Activated CD8-positive, alpha-beta memory T cell treated with anti-CD3 and anti-CD28 coated beads, Interleukin-2, amount 10 ng/mL, durations not matched to agents 7 days and 5 days (primary cell): ENCODE measurements around the gene DCLK1. TPM values are rescaled to one million over a fixed set of nuclear protein-coding genes. Genes with fewer than 3 reads are reported as not detected.

Source experiments
- ATAC-seq: fragments of 150-1000 bp; cut with Tn5 transposase; one replicate; pipeline ENCODE4 v1.10.0; 2021; ENCODE audit warnings: moderate library complexity
- CTCF ChIA-PET: fragments of 350-600 bp; sonication (Branson Sonifier 250); formaldehyde crosslinking; loops from one replicate; lab custom pipeline; 2021; ENCODE audit warnings: antibody characterized with exemption; lab: Charles Lee
- DNase-seq: peaks from one replicate; pipeline ENCODE4 v3.0.0-alpha.2; 2020
- H3K27ac Mint-ChIP-seq: one replicate; pipeline ENCODE4 v1.8.0; 2021; ENCODE audit warnings: mild to moderate bottlenecking, mixed read lengths
- H3K27me3 Mint-ChIP-seq: one replicate; pipeline ENCODE4 v1.8.0; 2021; ENCODE audit warnings: mixed read lengths
- H3K36me3 Mint-ChIP-seq: one replicate; pipeline ENCODE4 v1.8.0; 2021; ENCODE audit warnings: mild to moderate bottlenecking, mixed read lengths
- H3K4me1 Mint-ChIP-seq: one replicate; pipeline ENCODE4 v1.8.0; 2021; ENCODE audit warnings: mixed read lengths
- H3K4me3 Mint-ChIP-seq: one replicate; pipeline ENCODE4 v1.8.0; 2021; ENCODE audit warnings: mild to moderate bottlenecking, moderate library complexity, mixed read lengths
- H3K9me3 Mint-ChIP-seq: one replicate; pipeline ENCODE4 v1.8.0; 2022; ENCODE audit warnings: low read depth, mixed read lengths
- total RNA-seq, 2 experiments: library from RNA; stranded (reverse); gene quantifications; one replicate each; pipeline ENCODE4 v1.2.3, GENCODE V29; 2021

Gene DCLK1
- total RNA-seq, 2 experiments from 2014 or later, result not detected

GRCh38 chr13:35945368-35945767 is 185.8 kb downstream of the DCLK1 start:
- ATAC-seq (no peak), DNase-seq (no peak)
- no peak overlapping the region for H3K27ac Mint-ChIP-seq
- no peak overlapping the region for H3K4me3 Mint-ChIP-seq
- H3K9me3 Mint-ChIP-seq, result peaks cover 12% of the 10 kb centered on the region
- CTCF ChIA-PET, result no interaction called here
- H3K4me1 Mint-ChIP-seq, result no peaks in the 10 kb centered on the region
- H3K36me3 Mint-ChIP-seq, result no peaks in the 10 kb centered on the region
- H3K27me3 Mint-ChIP-seq, result no peaks in the 10 kb centered on the region

- H3K27me3 Mint-ChIP-seq, result no peaks in the 10 kb centered on the region
- H3K4me3 Mint-ChIP-seq, result no peak overlapping the region
- no peaks in the 10 kb centered on the region for H3K36me3 Mint-ChIP-seq
- CTCF ChIA-PET, result no interaction called here
- ATAC-seq (no peak), DNase-seq (no peak)
- H3K27ac Mint-ChIP-seq, result no peak overlapping the region
- no peaks in the 10 kb centered on the region for H3K4me1 Mint-ChIP-seq
- H3K9me3 Mint-ChIP-seq, result peaks cover 14% of the 10 kb centered on the region
Observed at GRCh38 chr13:35941374-35941773, 189.8 kb downstream of the DCLK1 start.

GRCh38 chr13:35940734-35941133 is 190.4 kb downstream of the DCLK1 start:
- CTCF ChIA-PET, result no interaction called here
- no peaks in the 10 kb centered on the region for H3K27me3 Mint-ChIP-seq
- H3K4me1 Mint-ChIP-seq, result no peaks in the 10 kb centered on the region
- ATAC-seq, result no peak
- no peaks in the 10 kb centered on the region for H3K36me3 Mint-ChIP-seq
- H3K4me3 Mint-ChIP-seq, result no peak overlapping the region
- H3K27ac Mint-ChIP-seq, result no peak overlapping the region
- DNase-seq, result no peak
- peaks cover 16% of the 10 kb centered on the region for H3K9me3 Mint-ChIP-seq

GRCh38 chr13:35936246-35936978 is 194.8 kb downstream of the DCLK1 start:
- Mint-ChIP-seq H3K4me1 (no peaks in the 10 kb centered on the region), H3K36me3 (no peaks in the 10 kb centered on the region), H3K27ac (no peak overlapping the region), H3K4me3 (no peak overlapping the region), H3K27me3 (no peaks in the 10 kb centered on the region), H3K9me3 (peaks cover 21% of the 10 kb centered on the region)
- DNase-seq, result no peak
- no peak for ATAC-seq
- CTCF ChIA-PET, result no interaction called here

- H3K4me3 Mint-ChIP-seq, result no peak overlapping the region
- H3K27ac Mint-ChIP-seq, result no peak overlapping the region
- H3K36me3 Mint-ChIP-seq, result no peaks in the 10 kb centered on the region
- DNase-seq (no peak), ATAC-seq (no peak)
- H3K9me3 Mint-ChIP-seq, result peaks cover 15% of the 10 kb centered on the region
- CTCF ChIA-PET, result no interaction called here
- no peaks in the 10 kb centered on the region for H3K27me3 Mint-ChIP-seq
- H3K4me1 Mint-ChIP-seq, result no peaks in the 10 kb centered on the region
Observed at GRCh38 chr13:35930665-35931631, 200.2 kb downstream of the DCLK1 start.

- no peak overlapping the region for H3K4me3 Mint-ChIP-seq
- peaks cover 5% of the 10 kb centered on the region for H3K9me3 Mint-ChIP-seq
- no peaks in the 10 kb centered on the region for H3K36me3 Mint-ChIP-seq
- no peaks in the 10 kb centered on the region for H3K4me1 Mint-ChIP-seq
- DNase-seq (no peak), ATAC-seq (no peak)
- H3K27ac Mint-ChIP-seq, result no peak overlapping the region
- no peaks in the 10 kb centered on the region for H3K27me3 Mint-ChIP-seq
- CTCF ChIA-PET, result no interaction called here
Observed at GRCh38 chr13:35927567-35928021, 203.6 kb downstream of the DCLK1 start.

GRCh38 chr13:35926859-35927530 is 204.2 kb downstream of the DCLK1 start:
- no peak overlapping the region for H3K4me3 Mint-ChIP-seq
- no peaks in the 10 kb centered on the region for H3K36me3 Mint-ChIP-seq
- CTCF ChIA-PET, result no interaction called here
- no peaks in the 10 kb centered on the region for H3K9me3 Mint-ChIP-seq
- ATAC-seq (no peak), DNase-seq (no peak)
- no peak overlapping the region for H3K27ac Mint-ChIP-seq
- H3K4me1 Mint-ChIP-seq, result no peaks in the 10 kb centered on the region
- no peaks in the 10 kb centered on the region for H3K27me3 Mint-ChIP-seq

GRCh38 chr13:35925669-35926068 is 205.5 kb downstream of the DCLK1 start:
- no peaks in the 10 kb centered on the region for H3K36me3 Mint-ChIP-seq
- CTCF ChIA-PET, result no interaction called here
- ATAC-seq, result no peak

GRCh38 chr13:35923347-35923746 is 207.8 kb downstream of the DCLK1 start:
- CTCF ChIA-PET, result no interaction called here
- Mint-ChIP-seq H3K4me3 (no peak overlapping the region), H3K27me3 (no peaks in the 10 kb centered on the region), H3K4me1 (no peaks in the 10 kb centered on the region), H3K9me3 (no peaks in the 10 kb centered on the region), H3K36me3 (no peaks in the 10 kb centered on the region), H3K27ac (no peak overlapping the region)
- ATAC-seq (no peak), DNase-seq (no peak)

More at GRCh38 chr13:35925669-35926068, 205.5 kb downstream of the DCLK1 start:
- Mint-ChIP-seq H3K4me3 (no peak overlapping the region), H3K4me1 (no peaks in the 10 kb centered on the region), H3K27me3 (no peaks in the 10 kb centered on the region), H3K27ac (no peak overlapping the region), H3K9me3 (no peaks in the 10 kb centered on the region)
- DNase-seq, result no peak

- DNase-seq (no peak), ATAC-seq (no peak)
- CTCF ChIA-PET, result no interaction called here
- Mint-ChIP-seq H3K9me3 (no peaks in the 10 kb centered on the region), H3K27ac (no peak overlapping the region), H3K27me3 (no peaks in the 10 kb centered on the region), H3K36me3 (no peaks in the 10 kb centered on the region), H3K4me3 (no peak overlapping the region), H3K4me1 (no peaks in the 10 kb centered on the region)
Observed at GRCh38 chr13:35920816-35921215, 210.4 kb downstream of the DCLK1 start.

- Mint-ChIP-seq H3K36me3 (no peaks in the 10 kb centered on the region), H3K4me1 (no peaks in the 10 kb centered on the region), H3K4me3 (no peak overlapping the region), H3K9me3 (no peaks in the 10 kb centered on the region), H3K27me3 (no peaks in the 10 kb centered on the region), H3K27ac (no peak overlapping the region)
- DNase-seq (no peak), ATAC-seq (no peak)
- CTCF ChIA-PET, result interaction anchor here (0.6 kb wide), 1 partner anchor 263 kb away, joined by 3 read pairs; no protein-coding TSS in a partner anchor
Observed at GRCh38 chr13:35917942-35918645, 213.1 kb downstream of the DCLK1 start.

GRCh38 chr13:35917252-35917941 is 213.8 kb downstream of the DCLK1 start:
- no peak overlapping the region for H3K27ac Mint-ChIP-seq
- no peak overlapping the region for H3K4me3 Mint-ChIP-seq
- H3K36me3 Mint-ChIP-seq, result no peaks in the 10 kb centered on the region
- no peaks in the 10 kb centered on the region for H3K27me3 Mint-ChIP-seq
- no peak for DNase-seq
- CTCF ChIA-PET, result no interaction called here
- no peak for ATAC-seq
- no peaks in the 10 kb centered on the region for H3K4me1 Mint-ChIP-seq
- H3K9me3 Mint-ChIP-seq, result no peaks in the 10 kb centered on the region
